ENCODE data around the gene MEMO1. TPM values are rescaled to one million over a fixed set of nuclear protein-coding genes. Genes with fewer than 3 reads are reported as not detected.

The MEMO1 gene
- 10 to 100 TPM; 29.6 to 51.6 TPM for total RNA-seq

DNA sequence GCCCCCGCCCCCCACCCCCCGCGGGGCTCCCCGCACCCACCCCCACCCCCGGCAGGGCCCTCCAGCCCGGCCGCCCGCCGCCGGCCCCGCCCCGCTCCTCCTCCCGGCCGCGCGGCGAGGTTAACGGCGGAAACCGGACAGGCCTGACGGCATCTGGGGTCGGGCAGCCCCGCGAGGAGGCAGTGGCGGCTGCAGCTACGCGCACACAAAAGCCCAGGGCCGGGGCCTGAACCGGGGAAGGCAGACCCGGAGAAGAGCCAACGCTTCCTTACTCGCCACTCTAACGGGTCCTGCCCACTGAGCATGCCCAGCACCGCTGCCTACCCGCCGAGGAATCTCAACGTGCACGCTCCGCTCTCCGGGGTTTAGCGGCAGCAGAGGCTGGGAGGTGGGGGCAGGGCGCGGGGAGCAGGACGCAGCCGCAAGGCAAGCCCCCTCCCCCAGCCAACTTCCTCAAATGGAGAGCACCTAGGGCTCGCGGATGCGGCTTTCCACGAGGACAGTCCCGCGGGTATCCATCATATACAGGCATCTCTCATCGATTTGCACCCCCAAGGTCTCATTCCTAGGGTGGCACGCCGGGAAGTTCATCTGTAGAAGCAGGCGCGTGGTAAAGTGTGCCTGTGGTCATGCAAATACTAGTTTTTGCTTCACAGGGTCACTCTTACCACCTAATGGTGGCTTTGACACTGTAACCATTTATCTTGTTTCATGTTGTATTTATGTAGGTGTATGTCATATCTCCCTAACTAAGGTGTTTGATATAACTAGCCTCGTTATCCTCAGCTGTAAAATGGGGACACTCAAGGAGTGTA is at the start of gene MEMO1:
MEMO1 (minus strand) TSS at position 339 of the 815 bp plus-strand sequence. CDS start 761 bp downstream, outside the sequence.

DNA sequence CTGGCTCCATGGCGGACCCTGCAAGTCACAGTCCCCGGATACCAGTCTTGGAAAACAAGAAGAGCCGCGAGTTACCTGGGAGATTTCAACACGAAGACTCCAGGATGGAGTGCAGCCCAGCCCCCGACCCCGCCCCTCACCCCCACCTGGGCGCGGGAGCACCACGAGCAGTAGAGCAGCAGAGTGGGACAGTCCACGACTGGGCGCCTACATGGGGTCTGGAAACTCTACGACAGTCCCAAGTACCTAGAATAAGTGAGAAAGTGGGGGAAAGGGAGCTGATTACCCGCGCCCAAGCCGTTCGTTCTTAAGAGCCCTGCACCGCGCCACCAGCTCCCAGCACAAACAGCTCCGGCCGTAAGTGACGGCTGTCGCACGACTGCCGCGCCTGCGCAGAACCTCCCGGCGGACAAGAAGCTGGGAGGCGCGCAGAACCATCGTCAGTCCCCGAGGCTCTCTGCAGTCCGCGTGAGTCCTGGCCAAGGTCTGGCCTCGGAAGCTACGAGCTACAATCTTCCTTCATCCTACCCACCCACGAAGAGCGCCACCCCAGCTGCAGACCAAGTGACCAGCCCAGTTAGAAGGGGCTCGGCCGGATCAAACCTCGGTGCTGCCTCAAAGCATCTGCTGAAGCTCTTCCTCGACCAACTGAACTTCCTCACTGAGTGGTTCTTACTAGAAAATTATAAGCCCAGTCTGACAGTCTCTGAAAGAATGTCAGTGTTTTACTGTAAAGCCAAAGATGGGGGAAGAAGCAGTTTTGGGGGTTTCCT is 28.8 kb upstream of the MEMO1 start, which contains the start of gene DPY30:
DPY30 (minus strand) TSS at position 359 of the 773 bp plus-strand sequence; CDS start at position 10, 349 bp downstream.

Other genes with a start within 250 kb of the MEMO1 start
- gene DPY30, start 28.8 kb upstream of the MEMO1 start, total RNA-seq = 10 to 100 TPM; 37.5 to 61.6 TPM
- 10 to 100 TPM; 21.6 to 23.4 TPM for gene SPAST, start 52.5 kb upstream of the MEMO1 start, total RNA-seq
- gene SLC30A6, start 154.9 kb upstream of the MEMO1 start, total RNA-seq = 10 to 100 TPM; 19.6 to 26.0 TPM